Activated CD4-positive, alpha-beta T cell treated with anti-CD3 and anti-CD28 coated beads, Interleukin-2, amount 10 ng/mL, durations not matched to agents 24 days and 14 days (primary cell): ENCODE results near the gene HSH2D. TPM values are rescaled to one million over a fixed set of nuclear protein-coding genes. Genes with fewer than 3 reads are reported as not detected.

Experiments used
- total RNA-seq: library from RNA; stranded (reverse); gene quantifications from 2 replicates; pipeline ENCODE4 v1.2.3, GENCODE V29; 2022

The HSH2D gene
- total RNA-seq, 1 donor from 2014 or later, result 22.7 TPM

Other genes starting within 250 kb of the HSH2D start
- gene CYP4F2, start 245.6 kb upstream of the HSH2D start, total RNA-seq, result not detected in 2 replicates
- not detected in 2 replicates for gene CYP4F11, start 209.2 kb upstream of the HSH2D start, total RNA-seq
- not detected in 2 replicates for gene OR10H4, start 194.7 kb upstream of the HSH2D start, total RNA-seq
- gene TPM4, start 67.2 kb upstream of the HSH2D start, total RNA-seq, result 283 and 291 TPM in 2 replicates
- 227 and 247 TPM in 2 replicates for gene RAB8A, start 31.8 kb upstream of the HSH2D start, total RNA-seq
- gene CIB3, start 29.8 kb downstream of the HSH2D start, total RNA-seq, result not detected in 2 replicates
- gene FAM32A, start 41.7 kb downstream of the HSH2D start, total RNA-seq, result 59.2 and 65.2 TPM in 2 replicates
- gene AP1M1, start 54.2 kb downstream of the HSH2D start, total RNA-seq, result 107 and 111 TPM in 2 replicates
- gene KLF2, start 181.1 kb downstream of the HSH2D start, total RNA-seq, result 2.2 and 3.7 TPM in 2 replicates